Activated CD8-positive, alpha-beta memory T cell treated with anti-CD3 and anti-CD28 coated beads, Interleukin-2, amount 50 U/mL, for 48 hours (primary cell): Measurements from ENCODE around the gene ARID3B.
"Not testable (repeated sequence)": the region's sequence is repeated elsewhere in the genome, so short reads cannot be mapped to it uniquely, and the experiment has no call there.

Source experiments
- DNase-seq: peaks from one replicate; pipeline ENCODE4 v3.0.0-alpha.2; 2020

The ARID3B gene

GRCh38 chr15:74540761-74541493, at the start of gene ARID3B:
ARID3B (plus strand) TSS chr15:74541220; CDS start chr15:74543937, 2,717 bp downstream.
- DNase-seq, result peak; percentile 96

GRCh38 chr15:74496648-74497047, 44.4 kb upstream of the ARID3B start:
- DNase-seq, result no peak

- no peak for DNase-seq
These were observed 43.4 kb upstream of the ARID3B start for GRCh38 chr15:74497584-74497983.

- DNase-seq, result no peak
These were observed 41.7 kb upstream of the ARID3B start for GRCh38 chr15:74499366-74499765.

- no peak for DNase-seq
These were observed 40.6 kb upstream of the ARID3B start for GRCh38 chr15:74500401-74500800.

GRCh38 chr15:74502301-74502700, 38.7 kb upstream of the ARID3B start:
- DNase-seq, result no peak

- DNase-seq, result no peak
These were observed 36.6 kb upstream of the ARID3B start for GRCh38 chr15:74504418-74504817.

- DNase-seq, result no peak
These were observed 36.2 kb upstream of the ARID3B start for GRCh38 chr15:74504836-74505235.

- no peak for DNase-seq
These were observed 35.0 kb upstream of the ARID3B start for GRCh38 chr15:74505837-74506514.

- no peak for DNase-seq
These were observed 34.5 kb upstream of the ARID3B start for GRCh38 chr15:74506515-74506840.

GRCh38 chr15:74511583-74511982, 29.4 kb upstream of the ARID3B start:
- no peak for DNase-seq

- DNase-seq, result not testable (repeated sequence)
These were observed 27.0 kb upstream of the ARID3B start for GRCh38 chr15:74514059-74514458.

GRCh38 chr15:74517096-74517495, 23.9 kb upstream of the ARID3B start:
- no peak for DNase-seq

- no peak for DNase-seq
These were observed 21.7 kb upstream of the ARID3B start for GRCh38 chr15:74519311-74519710.

- DNase-seq, result no peak
These were observed 20.6 kb upstream of the ARID3B start for GRCh38 chr15:74520407-74520806.

GRCh38 chr15:74523982-74524381, 17.0 kb upstream of the ARID3B start:
- DNase-seq, result no peak

- no peak for DNase-seq
These were observed 15.7 kb upstream of the ARID3B start for GRCh38 chr15:74525309-74525708.

- no peak for DNase-seq
These were observed 15.1 kb upstream of the ARID3B start for GRCh38 chr15:74525945-74526344.

GRCh38 chr15:74528876-74529275, 12.1 kb upstream of the ARID3B start:
- DNase-seq, result no peak

GRCh38 chr15:74529921-74530320, 11.1 kb upstream of the ARID3B start:
- no peak for DNase-seq

- DNase-seq, result no peak
These were observed 10.3 kb upstream of the ARID3B start for GRCh38 chr15:74530771-74531143.

GRCh38 chr15:74531144-74531811, 9.7 kb upstream of the ARID3B start:
- no peak for DNase-seq

GRCh38 chr15:74535388-74536084, 5.5 kb upstream of the ARID3B start:
- no peak for DNase-seq

GRCh38 chr15:74537736-74538135, 3.3 kb upstream of the ARID3B start:
- no peak for DNase-seq
